GM23248 (cell line): ENCODE results near the gene TPT1. TPM values are rescaled to one million over a fixed set of nuclear protein-coding genes. Genes with fewer than 3 reads are reported as not detected.

Experiments used
- DNase-seq: peaks from one replicate; pipeline ENCODE4 v3.0.0-alpha.2; 2015
- H2AFZ ChIP-seq: fragments of 200-600 bp; sonication (generic); 2 replicates; pipeline ENCODE4 v1.6.1; 2016; ENCODE audit warnings: antibody characterized with exemption
- H3F3A ChIP-seq: fragments of 200-600 bp; sonication (generic); 2 replicates; pipeline ENCODE4 v1.6.1; 2016; ENCODE audit warnings: mild to moderate bottlenecking, antibody characterized with exemption, mixed run types; ENCODE audit not compliant: insufficient read depth
- H3K27ac ChIP-seq: fragments of 200-600 bp; sonication (generic); 2 replicates; pipeline ENCODE4 v1.5.1; 2016; ENCODE audit warnings: mild to moderate bottlenecking
- H3K27me3 ChIP-seq: fragments of 200-600 bp; sonication (generic); replicated peaks from 2 replicates; pipeline ENCODE4 v1.6.1; 2016; ENCODE audit warnings: mild to moderate bottlenecking; ENCODE audit not compliant: insufficient read depth
- H3K36me3 ChIP-seq: fragments of 200-600 bp; sonication (generic); 2 replicates; pipeline ENCODE4 v1.6.1; 2016; ENCODE audit warnings: low read depth, mild to moderate bottlenecking
- H3K4me1 ChIP-seq: fragments of 200-600 bp; sonication (generic); 2 replicates; pipeline ENCODE4 v1.6.1; 2016; ENCODE audit warnings: mild to moderate bottlenecking; ENCODE audit not compliant: insufficient read depth
- H3K4me2 ChIP-seq: fragments of 200-600 bp; sonication (generic); one replicate; pipeline ENCODE4 v1.6.1; 2016; ENCODE audit warnings: mild to moderate bottlenecking; ENCODE audit not compliant: unreplicated experiment
- H3K4me3 ChIP-seq: fragments of 200-600 bp; sonication (generic); 2 replicates; pipeline ENCODE4 v1.5.1; 2016; ENCODE audit warnings: mild to moderate bottlenecking
- H3K79me2 ChIP-seq: fragments of 200-600 bp; sonication (generic); 2 replicates; pipeline ENCODE4 v1.6.1; 2016; ENCODE audit warnings: mild to moderate bottlenecking; ENCODE audit not compliant: insufficient read depth
- H3K9ac ChIP-seq: fragments of 200-600 bp; sonication (generic); 2 replicates; pipeline ENCODE4 v1.6.1; 2016; ENCODE audit warnings: mild to moderate bottlenecking
- H3K9me2 ChIP-seq: fragments of 200-600 bp; sonication (generic); 2 replicates; pipeline ENCODE4 v1.6.1; 2016; ENCODE audit warnings: mixed run types, mild to moderate bottlenecking, moderate library complexity; ENCODE audit not compliant: insufficient read depth
- H3K9me3 ChIP-seq: fragments of 200-600 bp; sonication (generic); one replicate; pipeline ENCODE4 v1.6.1; 2017; ENCODE audit warnings: low read depth
- H4K20me1 ChIP-seq: fragments of 200-600 bp; sonication (generic); 2 replicates; pipeline ENCODE4 v1.6.0; 2016; ENCODE audit not compliant: insufficient read depth
- EZH2 ChIP-seq: fragments of 200-600 bp; sonication (generic); IDR thresholded peaks from 2 replicates; pipeline ENCODE4 v1.6.1; 2018; ENCODE audit warnings: antibody characterized with exemption, mild to moderate bottlenecking; ENCODE audit not compliant: insufficient read depth, poor library complexity, severe bottlenecking
- EZH2phosphoT487 ChIP-seq: fragments of 200-600 bp; sonication (generic); IDR thresholded peaks from 2 replicates; pipeline ENCODE4 v1.6.1; 2018; ENCODE audit warnings: antibody characterized with exemption, moderate library complexity, mild to moderate bottlenecking, low read depth; ENCODE audit not compliant: insufficient read depth
- WGBS, 2 experiments: methylation state at CpG; one replicate each; pipeline ENCODE4 v1.1.6; 2015 to 2017; ENCODE audit warnings: low lambda C conversion rate in 2 of 2, low coverage in 1 of 2; ENCODE audit errors: missing lambda C conversion rate in 2 of 2; 5-methylcytosine and 5-hydroxymethylcytosine counted together
- in situ Hi-C: fragments of 300-500 bp; cut with MboI; formaldehyde crosslinking; loops from 2 replicates; pipeline ENCODE4 v1.15.0; 2020
- polyA plus RNA-seq: library from polyadenylated mRNA; unstranded; fragments of >200 nt; fragmentation: Nextera tagmentation; extraction: Ambion mirVana; gene quantifications from 2 replicates; pipeline ENCODE4 v1.2.1, GENCODE V29; 2016
- total RNA-seq: library from RNA; depleted of rRNA; stranded (reverse); fragments of >200 nt; shearing (Covaris generic); gene quantifications from 2 replicates; pipeline ENCODE4 v1.2.3, GENCODE V29; 2014

Gene TPT1
- total and polyA plus RNA-seq, 2 experiments from 2014 or later: 1,151 to 2,021 TPM

GRCh38 chr13:45341799-45342500, 967 bp upstream of the TPT1 start:
- DNase-seq: peak; percentile 85
- H3K9me2 ChIP-seq: no peaks in the 10 kb centered on the region
- peak overlapping the region; percentile 98 for H3K4me3 ChIP-seq
- H4K20me1 ChIP-seq: peaks cover 33% of the 10 kb centered on the region
- peak overlapping the region; percentile 80 for H3K4me2 ChIP-seq
- 5% methylated on average over 17 of the region's 17 CpGs for WGBS, 2 experiments
- in situ Hi-C loops: no loop called here
- peaks cover 56% of the 10 kb centered on the region for H3K79me2 ChIP-seq
- peaks cover 33% of the 10 kb centered on the region for H3K36me3 ChIP-seq
- H2AFZ ChIP-seq: peak overlapping the region; percentile 92
- H3K9ac ChIP-seq: peak overlapping the region; percentile 99
- H3K4me1 ChIP-seq: peaks cover 32% of the 10 kb centered on the region
- H3F3A ChIP-seq: peaks cover 36% of the 10 kb centered on the region
- no peak for TF ChIP-seq EZH2
- TF ChIP-seq EZH2phosphoT487: no peak
- no peaks in the 10 kb centered on the region for H3K9me3 ChIP-seq
- no peaks in the 10 kb centered on the region for H3K27me3 ChIP-seq
- H3K27ac ChIP-seq: peak overlapping the region; percentile 98

- H3K9ac ChIP-seq: peak overlapping the region; percentile 99
- DNase-seq: peak; percentile 97
- in situ Hi-C loops: no loop called here
- no peak for TF ChIP-seq EZH2
- TF ChIP-seq EZH2phosphoT487: no peak
- WGBS, 2 experiments: 1% methylated on average over 41 to 43 of the region's 64 CpGs
- H3K4me2 ChIP-seq: peak overlapping the region; percentile 96
- 0 out of 2 replicates have a peak overlapping the region, but pooled peaks have one; percentile 1 for H2AFZ ChIP-seq
- H3K4me1 ChIP-seq: peaks cover 46% of the 10 kb centered on the region
- H4K20me1 ChIP-seq: peaks cover 48% of the 10 kb centered on the region
- H3K27ac ChIP-seq: peak overlapping the region; percentile 98
- H3K27me3 ChIP-seq: no peaks in the 10 kb centered on the region
- H3K79me2 ChIP-seq: peaks cover 70% of the 10 kb centered on the region
- peaks cover 51% of the 10 kb centered on the region for H3F3A ChIP-seq
- peak overlapping the region; percentile 98 for H3K4me3 ChIP-seq
- no peaks in the 10 kb centered on the region for H3K9me2 ChIP-seq
- H3K36me3 ChIP-seq: peaks cover 48% of the 10 kb centered on the region
- no peaks in the 10 kb centered on the region for H3K9me3 ChIP-seq
Measured at GRCh38 chr13:45340422-45341033, 455 bp downstream of the TPT1 start.

GRCh38 chr13:45339867-45340266, 1.1 kb downstream of the TPT1 start:
- H3K36me3 ChIP-seq: peaks cover 54% of the 10 kb centered on the region
- H4K20me1 ChIP-seq: peaks cover 54% of the 10 kb centered on the region
- TF ChIP-seq EZH2 (no peak), EZH2phosphoT487 (no peak)
- H3K9ac ChIP-seq: peak overlapping the region; percentile 99
- WGBS, 2 experiments: 3 to 5% methylated on average over 11 of the region's 11 CpGs
- H3F3A ChIP-seq: peaks cover 57% of the 10 kb centered on the region
- H3K4me3 ChIP-seq: peak overlapping the region; percentile 98
- peak overlapping the region; percentile 98 for H3K27ac ChIP-seq
- in situ Hi-C loops: no loop called here
- no peak overlapping the region for H2AFZ ChIP-seq
- peak; percentile 20 for DNase-seq
- no peaks in the 10 kb centered on the region for H3K9me3 ChIP-seq
- no peaks in the 10 kb centered on the region for H3K9me2 ChIP-seq
- peak overlapping the region; percentile 96 for H3K4me2 ChIP-seq
- H3K4me1 ChIP-seq: peaks cover 53% of the 10 kb centered on the region
- H3K79me2 ChIP-seq: peaks cover 72% of the 10 kb centered on the region
- H3K27me3 ChIP-seq: no peaks in the 10 kb centered on the region

- peaks cover 62% of the 10 kb centered on the region for H3F3A ChIP-seq
- H3K79me2 ChIP-seq: peaks cover 72% of the 10 kb centered on the region
- H3K27ac ChIP-seq: peak overlapping the region; percentile 98; the same call in 1 of the 2 replicates
- H2AFZ ChIP-seq: no peak overlapping the region
- no peaks in the 10 kb centered on the region for H3K9me2 ChIP-seq
- H3K27me3 ChIP-seq: no peaks in the 10 kb centered on the region
- peak overlapping the region; percentile 96 for H3K4me2 ChIP-seq
- H3K4me1 ChIP-seq: peaks cover 58% of the 10 kb centered on the region
- DNase-seq: no peak
- no peaks in the 10 kb centered on the region for H3K9me3 ChIP-seq
- no peak for TF ChIP-seq EZH2phosphoT487
- no peak for TF ChIP-seq EZH2
- H3K4me3 ChIP-seq: peak overlapping the region; percentile 98
- peak overlapping the region; percentile 99 for H3K9ac ChIP-seq
- in situ Hi-C loops: no loop called here
- H3K36me3 ChIP-seq: peaks cover 59% of the 10 kb centered on the region
- peaks cover 54% of the 10 kb centered on the region for H4K20me1 ChIP-seq
Measured at GRCh38 chr13:45339399-45339798, 1.6 kb downstream of the TPT1 start.
